CD4-positive, alpha-beta T cell treated with Interleukin-15 for 1 hour (primary cell): ENCODE measurements around the gene TRAF3IP3.

Experiments used
- DNase-seq: peaks from one replicate; pipeline ENCODE4 v3.0.0-alpha.2; 2020

The TRAF3IP3 gene

DNA sequence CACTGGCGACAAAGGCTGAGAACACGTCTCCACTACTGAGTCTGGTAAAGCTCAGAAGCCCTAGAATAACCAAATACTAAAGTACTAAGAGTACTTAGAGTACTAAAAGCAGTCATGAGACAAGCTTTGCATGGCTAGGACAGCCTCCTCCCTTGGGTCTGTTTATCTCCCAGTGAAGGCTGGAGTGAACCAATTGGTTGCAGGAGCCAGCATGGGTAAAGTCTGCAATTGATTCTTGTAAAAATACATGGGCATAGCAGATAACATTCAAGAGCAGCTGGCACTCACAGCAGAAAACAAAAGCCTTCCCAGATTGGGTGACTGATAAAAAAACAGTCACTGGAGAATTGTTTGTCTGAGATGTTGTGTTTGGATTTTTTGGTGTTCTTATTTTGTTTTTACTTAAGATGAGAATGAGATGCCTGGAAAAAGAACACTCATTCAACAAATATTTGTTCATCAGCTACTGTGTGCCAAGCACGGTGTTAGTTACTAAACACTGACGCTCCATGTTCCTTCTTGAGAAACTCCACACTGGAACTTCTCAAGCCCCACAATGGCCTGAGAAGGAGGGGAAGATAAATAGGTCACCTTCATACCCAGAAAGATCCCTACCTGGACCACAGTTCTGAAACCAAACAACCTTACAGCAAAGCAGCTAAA is 46.4 kb downstream of the TRAF3IP3 start:
- DNase-seq: no peak

DNA sequence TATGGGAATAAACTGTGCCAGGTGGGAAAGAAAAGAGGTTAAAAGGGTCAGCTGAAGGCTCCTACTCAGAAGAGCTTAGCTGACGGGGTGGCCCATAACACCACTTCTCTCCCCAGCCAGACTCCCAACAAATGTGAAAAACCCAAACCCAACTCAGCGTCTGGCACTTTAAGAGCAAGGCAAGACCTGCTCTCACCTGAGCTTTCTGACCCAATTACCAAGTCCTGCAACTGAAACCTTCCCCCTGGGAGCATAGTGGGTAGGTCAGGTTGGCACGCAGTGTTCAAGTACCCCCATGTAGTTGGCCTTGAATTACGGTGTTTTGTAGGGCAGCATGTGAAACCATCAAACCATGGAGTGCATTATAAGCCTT is 46.9 kb downstream of the TRAF3IP3 start:
- DNase-seq: no peak

DNA sequence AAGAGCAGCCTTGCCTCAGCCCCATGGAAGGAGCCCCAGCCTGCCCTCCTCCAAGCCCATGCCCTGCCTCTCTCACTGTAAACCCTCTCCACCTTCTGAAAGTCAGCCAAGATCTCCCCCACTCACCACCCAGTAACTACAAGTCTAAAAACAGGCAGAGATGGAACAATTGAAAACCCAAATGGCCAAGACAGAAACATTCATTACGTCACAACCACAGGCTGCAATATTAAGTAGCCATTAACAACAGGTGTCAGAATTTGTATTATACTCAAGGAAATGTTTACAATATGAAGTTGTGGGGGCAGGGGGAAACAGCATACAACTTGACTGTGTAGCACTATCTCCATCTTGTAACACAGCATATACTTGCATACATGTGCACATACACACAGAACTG is 47.7 kb downstream of the TRAF3IP3 start:
- no peak for DNase-seq

DNA sequence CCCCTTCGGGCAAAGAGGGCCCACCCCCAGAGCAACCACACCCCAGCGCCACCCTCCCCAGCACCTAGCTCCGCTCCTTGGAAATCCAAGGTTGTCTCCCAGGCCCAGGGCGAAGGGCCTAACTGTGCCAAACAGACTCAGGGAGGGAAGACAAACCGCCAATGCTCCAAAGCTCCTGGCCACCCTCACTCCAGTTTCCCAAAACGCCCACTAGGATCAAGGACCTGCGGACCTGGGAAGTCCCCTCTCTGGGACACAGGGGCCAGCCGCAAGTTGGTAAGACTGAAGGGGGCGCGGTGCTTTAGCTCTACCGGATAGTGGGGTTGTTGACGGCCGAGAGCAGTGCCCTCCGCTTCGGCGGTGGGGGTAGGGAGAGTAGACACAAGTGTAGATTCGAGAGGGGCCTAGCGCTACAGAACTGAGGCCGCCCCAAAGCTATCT is 49.5 kb downstream of the TRAF3IP3 start:
- DNase-seq: no peak

DNA sequence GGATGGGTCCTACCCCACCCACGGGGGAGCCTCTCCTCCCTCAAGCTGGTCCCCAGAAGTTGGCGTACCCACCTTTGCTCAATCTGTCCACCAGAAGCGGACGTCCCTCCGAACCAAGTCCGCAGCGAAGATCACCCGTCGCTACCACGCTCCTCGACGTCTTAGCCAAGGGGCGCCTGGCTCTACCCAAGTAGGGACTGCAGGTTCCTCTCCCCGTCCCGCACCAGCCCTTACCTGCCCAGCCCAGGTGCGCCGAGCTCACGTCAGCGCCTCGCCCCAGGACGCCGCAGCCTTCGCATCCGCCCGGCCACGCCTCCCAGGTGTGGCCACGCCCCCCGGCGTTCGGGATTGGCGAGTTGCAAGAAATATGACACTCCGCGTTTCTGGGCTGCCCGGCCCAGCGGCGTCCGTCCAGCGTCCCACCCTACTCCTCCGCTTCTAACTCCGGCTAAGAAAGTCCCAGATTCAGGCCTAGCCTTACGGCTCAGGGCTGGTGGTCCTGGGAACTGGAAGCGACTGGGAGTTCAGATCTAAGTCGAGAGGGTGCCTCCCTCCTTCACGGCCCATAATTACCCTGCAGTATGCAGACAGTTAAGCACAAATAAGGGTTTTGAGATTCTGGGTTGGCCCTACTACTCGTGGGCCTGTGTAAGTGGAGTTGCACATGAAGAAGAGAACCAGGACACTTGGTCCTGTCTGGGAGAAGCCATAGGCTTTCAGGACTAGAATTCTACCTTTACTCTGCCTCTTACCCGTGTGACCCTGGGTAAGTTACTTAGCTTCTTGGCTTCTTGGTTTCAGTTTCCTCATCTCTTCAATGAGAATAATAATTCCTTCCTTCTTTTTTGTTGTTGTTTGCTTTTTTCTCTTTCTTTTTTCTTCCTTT is 50.3 kb downstream of the TRAF3IP3 start, which contains the start of gene IRF6:
Gene IRF6 (minus strand): TSS at position 268 of the 886 bp plus-strand sequence. CDS start 4,729 bp downstream, outside the sequence.
- DNase-seq: peak; percentile 70

DNA sequence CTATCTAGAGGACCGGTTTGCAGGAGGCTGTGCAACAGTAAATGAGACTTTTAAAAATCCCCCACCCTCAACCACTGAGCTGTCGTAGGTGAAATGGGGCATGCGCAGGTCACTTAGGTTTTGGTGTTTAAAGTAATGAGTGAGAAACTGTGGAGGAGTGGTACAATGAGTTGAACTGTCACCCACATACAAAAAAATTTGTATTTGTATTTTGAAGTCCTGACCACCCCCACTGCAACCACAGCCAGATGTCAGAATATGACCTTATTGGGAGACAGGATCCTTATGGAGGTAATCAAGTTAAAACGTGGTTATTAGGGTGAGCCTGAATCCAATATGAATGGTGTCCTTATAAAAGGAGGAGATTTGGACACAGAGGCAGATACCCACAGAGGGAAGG is 51.7 kb downstream of the TRAF3IP3 start:
- DNase-seq: no peak

DNA sequence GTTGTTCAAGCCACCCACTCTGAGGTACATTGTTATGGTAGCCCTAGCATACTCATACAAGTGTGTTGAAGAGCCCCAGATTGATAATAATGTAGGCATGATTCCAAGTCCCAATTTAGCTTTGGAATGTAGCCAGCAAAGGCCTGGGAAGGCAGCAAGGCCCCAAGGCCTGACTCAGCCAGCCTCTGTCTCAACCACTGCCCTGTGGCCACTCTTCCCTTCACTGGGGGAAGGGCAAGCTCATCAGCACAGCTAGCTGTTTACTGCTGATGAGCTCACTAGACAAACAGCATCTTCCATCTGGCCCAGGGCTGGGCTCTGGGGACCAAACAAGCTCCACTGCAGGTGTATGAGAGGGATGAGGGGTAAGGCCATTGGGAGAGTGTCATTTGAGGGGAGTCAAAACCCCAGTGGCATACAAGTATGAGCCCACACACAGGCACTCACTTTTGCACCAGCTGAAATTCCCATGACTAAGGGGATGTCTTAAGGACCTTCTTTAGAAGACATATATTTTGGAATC is 52.3 kb downstream of the TRAF3IP3 start:
- no peak for DNase-seq

DNA sequence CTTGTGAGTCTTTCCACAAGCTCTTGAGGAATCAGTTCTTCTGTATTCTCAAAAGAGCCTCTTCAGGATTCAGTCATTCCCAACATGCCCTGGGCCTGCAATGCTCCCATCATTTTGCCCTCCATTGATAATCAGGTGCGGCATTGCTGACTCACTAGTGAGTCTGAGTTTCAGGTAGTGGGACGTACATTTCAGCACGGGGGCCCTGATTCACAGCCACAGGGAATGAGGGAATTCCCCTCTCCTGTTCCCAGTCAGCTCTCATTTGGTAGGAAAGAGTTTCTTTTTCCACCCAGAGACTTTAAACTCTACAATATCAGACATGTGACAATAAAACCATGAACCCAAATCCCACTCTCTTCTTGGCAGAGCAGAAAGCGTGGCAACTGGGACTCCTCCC is 53.8 kb downstream of the TRAF3IP3 start:
- no peak for DNase-seq

DNA sequence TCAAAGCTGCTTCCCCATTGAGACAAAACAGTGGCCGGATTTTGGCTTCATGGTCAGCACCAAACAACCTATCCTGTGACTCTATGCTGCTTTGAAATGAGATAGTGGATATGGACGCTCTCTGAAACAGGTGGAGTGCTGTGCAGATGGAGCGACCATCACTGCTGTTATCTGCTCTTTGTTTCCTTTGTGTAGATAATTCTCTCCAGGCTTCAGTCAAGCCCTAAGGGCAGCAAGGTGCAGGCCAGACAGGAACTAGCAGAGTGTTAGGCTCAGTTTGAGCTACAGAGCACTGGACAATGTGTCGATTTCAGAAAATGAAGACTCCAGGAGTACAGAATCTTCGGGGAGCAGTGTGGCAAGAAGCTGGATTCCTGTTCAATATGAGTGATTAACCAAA is 54.9 kb downstream of the TRAF3IP3 start:
- DNase-seq: no peak

DNA sequence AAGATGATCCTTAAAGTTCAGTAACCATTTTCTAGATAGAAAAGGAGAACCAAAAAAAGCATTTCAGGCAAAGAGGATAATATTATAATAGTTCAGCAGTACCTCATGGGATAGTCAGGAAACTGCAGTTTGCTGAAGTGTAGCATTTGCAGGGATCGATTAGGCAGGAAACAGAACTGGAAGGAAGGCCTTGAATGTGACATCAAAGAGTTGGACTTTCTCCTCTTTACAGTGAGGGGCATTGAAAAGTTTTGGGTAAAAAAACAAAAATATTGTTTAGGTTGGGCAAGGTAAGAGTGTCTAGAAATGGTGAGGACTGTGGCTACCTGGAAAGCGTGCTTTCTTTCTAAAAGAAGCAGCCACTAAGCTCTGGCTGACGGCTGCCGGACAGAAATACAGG is 58.0 kb downstream of the TRAF3IP3 start:
- DNase-seq: no peak

DNA sequence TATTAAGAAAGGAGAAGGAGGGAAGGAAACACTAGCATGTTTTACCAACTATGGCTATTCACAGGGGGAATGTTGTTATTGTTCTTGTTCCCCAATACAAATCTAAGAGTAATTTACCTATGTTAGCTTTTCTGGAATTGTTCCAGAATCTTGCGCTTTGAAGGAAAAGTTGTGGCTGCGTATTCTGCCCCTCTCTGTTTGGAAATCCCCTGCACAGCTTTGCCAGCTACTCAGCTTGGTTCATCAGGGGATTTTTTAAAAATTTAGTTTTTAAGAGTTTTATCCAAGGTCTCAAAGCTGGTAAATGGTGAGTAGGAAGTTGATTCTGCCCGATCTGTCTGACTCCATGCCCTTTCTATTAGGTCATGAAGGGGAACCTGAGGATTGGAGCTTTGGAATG is 59.6 kb downstream of the TRAF3IP3 start:
- no peak for DNase-seq

DNA sequence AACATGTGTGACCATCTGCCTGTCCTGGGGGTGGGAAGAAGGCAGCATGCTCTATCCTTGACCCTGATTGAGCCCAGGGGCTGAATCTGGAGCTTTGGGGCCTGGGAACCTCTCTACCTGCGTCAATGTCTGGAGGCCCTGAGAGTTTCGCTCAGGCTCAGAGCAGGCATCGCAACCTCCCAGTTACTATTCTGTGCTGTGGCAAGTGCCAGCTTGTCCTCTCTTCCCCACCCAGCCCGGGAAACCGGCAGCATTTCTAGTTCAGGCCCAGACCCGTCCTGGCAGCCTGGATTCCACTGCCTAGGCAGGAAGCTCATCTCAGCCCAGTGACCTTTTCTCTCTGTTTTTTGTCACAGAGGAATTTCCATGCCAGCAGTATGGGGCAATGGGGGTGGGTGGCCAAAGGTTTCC is 60.1 kb downstream of the TRAF3IP3 start:
- DNase-seq: no peak

DNA sequence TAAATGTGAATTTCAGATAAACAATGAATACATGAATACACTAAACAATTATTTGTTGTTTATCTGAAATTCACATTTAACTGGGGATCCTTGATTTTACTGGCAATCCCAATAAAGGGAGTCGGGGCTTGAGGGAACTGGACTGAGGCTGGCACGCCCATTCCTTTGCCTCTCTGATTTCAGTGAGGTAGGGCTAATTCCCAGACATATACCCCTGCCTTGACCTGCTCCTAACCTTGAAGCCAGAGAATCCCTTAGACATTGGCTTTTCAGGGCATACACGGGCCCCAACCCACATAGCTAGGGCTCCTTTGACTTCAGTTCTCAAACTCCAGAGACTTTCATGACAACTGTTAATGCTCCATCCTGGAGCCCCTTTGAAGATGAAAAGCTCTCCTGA is 61.1 kb downstream of the TRAF3IP3 start:
- no peak for DNase-seq

DNA sequence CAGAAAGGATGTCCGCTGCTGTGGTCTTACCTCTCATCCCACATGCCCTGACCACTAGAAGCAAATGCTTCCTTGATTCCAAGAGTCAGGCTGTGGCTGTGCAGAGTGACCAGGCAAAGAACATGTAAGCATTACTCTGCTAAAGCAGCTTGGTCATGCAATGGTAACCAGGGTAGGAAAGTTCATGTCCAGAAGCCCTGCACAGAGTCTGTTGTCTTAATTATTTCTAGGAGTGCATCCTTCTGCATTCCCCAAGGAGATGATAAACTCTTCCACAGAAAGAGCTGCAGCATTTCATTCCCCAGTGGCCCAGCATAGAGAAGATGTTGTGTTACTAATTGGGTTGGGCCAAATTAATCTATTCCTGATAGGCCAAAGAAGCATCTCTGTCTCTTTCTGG is 61.8 kb downstream of the TRAF3IP3 start:
- no peak for DNase-seq

DNA sequence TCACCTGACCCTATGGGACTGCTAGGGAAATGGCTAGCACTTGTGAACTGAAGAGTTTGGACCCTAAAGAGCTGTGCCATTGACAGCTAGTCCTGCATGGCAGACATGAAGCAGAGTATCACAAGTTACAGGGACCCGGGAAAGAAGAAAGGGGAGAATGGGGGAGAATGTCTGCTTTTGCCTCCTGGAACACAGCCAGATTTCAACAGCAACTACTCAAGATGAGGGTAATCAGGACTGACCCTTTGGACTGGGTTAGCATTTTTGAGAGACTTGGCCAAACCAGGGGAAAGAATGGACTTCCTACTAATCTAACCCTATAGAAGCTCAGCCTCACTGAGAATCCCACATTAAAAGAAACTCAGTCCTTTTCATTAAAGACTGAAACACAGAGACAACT is 63.2 kb downstream of the TRAF3IP3 start:
- DNase-seq: no peak

DNA sequence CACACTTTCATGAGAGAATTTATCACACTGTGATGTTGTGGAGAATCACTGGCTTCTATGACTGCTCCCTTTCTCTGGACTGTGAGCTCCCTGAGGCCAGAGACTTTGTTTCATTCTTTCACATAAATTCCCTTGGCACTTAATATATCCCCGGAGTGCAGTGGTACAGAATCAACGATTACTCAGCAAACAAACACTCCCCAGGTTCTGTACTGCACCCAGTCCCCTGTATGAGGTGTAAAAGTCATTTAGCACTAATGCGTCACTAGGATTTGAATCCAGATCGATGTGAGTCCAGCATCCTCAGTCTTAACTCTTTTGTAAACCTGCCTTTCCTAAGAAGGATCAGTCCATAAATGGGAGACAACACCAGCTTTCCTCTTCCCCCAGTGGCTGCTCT is 65.1 kb downstream of the TRAF3IP3 start:
- no peak for DNase-seq

DNA sequence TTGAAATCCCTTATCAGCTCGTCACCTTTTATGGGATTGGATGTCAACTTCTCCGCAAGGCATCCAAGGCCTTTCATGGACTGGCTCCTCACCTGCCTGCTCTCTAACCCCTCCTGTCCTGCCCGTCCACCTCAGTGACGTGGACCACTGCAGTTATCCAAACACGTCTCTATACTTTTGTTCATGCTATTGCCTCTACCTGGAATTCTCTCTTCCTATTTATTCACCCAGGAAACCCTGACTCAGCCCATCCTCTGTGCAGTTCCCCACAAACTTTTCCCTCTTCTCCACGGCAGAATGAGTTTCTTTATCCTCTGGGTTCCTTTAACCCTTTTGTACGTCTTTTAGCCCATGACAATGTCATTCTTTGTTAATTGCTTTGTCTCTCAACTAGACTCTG is 66.9 kb downstream of the TRAF3IP3 start:
- no peak for DNase-seq

DNA sequence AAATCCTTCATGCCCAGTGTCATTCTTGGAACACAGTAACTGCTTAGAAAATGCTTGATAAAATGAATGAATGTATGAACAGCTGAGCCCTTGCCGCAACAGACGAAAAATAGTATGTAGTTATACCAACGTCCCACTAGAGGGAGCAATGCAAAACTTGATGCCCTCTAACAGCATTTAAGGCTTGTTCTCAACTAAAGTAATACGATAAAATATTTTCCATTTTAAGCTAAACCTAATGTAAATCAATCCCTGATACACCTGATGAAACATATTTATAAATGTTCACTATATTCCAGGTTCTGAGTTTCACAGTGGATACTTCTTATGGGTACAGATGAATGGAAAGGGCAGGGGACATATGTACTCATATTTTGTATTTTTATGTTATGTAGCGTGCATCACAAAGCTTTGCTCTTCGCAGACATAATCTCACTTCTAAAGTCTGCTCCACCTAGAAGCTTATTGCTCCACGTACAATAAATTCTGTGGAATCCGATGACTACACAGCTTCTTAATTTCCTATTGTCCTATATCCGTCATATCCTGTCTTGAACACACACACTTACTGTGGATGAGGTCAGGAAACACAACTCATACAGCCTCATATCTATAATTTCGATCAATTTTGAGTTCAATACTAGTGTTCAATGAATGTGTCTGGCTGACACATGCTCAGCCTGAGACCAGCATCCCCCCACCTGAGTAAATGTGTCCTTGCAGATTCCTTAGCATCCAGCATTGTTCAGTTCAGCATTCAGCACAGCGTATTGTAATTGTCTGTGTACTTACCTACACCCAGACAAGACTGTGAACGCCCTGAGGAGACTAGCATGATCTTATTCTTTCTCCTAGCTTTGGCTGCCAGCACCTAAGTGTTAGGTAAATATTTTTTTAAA is 67.5 kb downstream of the TRAF3IP3 start:
- no peak for DNase-seq

DNA sequence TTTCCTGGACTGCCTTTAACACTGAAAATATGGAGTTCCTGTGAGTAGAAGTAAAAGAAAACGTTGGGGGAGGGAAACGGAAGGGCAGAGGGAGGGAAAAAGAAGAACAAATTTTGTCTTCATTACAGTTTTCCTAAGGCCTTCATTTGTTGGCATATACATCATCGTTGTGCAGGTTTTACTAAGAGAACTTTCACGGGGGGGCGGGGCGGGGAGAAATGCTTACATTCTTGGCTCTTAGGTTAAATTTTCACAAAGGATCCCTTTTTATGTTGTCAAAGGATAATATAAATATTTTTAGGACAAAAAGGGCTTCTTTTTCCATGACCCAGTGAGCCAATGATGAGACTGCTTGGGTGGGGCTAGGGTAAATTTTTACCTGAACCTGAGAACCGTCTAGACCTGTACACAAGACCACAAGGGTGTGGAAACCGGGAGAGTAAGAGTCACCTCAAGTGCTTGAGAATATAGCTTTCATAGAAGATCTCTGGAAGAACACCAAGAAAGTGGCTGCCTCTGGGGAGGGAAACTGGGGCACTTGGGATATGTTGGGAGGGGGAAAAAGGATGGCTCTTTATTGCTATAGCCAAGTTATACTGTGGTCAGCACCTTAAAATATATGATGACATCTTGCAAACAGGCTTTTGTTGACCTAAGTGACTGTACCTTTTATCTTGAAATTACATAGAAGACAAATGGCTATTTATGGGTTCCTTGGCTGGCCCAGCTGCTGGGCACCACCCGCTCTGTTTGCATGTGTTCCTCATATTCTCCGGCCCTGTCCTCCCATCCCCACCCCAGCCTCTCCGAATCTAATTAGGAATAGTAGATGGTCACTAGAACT is 70.0 kb downstream of the TRAF3IP3 start:
- DNase-seq: no peak

DNA sequence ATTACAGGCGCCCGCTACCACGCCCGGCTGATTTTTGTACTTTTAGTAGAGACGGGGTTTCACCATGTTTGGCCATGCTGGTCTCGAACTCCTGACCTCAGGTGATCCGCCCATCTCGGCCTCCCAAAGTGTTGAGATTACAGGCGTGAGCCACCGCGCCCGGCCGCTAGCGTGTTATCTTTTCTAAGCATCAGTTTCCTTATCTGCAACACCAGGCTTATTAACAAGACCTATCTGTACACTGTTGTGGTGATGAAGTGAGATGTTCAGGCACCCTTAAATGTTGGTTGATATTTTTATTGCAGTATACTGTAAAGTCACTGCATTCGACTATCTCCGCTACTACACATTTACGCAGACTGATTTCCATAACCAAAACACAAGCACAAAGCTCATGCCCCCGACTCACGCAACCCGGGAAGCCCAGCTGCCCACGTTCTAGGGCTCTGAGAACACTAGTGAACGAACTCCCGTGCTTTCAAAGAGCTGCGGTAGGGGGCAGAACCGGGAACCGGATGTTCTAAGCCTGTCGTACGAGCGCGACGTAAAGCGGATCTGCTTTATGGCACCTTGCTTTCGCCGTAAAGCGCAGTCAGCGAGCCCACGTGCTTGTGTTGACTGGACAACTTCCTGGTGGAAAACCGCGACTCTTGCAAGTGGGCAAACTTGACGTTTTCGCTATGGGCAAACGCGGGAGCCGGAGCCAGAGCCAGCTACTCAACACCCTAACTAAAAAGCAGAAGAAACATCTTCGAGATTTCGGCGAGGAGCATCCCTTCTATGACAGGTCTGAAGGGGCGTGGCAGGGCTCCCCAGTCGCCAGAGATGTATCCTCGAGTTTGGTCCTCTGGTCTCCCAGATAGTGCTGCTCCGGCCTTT is 71.8 kb downstream of the TRAF3IP3 start, which contains the start of gene UTP25:
Gene UTP25 (plus strand): TSS at position 589 of the 879 bp plus-strand sequence. CDS start 92 bp downstream, at position 681.
- peak; percentile 93 for DNase-seq

DNA sequence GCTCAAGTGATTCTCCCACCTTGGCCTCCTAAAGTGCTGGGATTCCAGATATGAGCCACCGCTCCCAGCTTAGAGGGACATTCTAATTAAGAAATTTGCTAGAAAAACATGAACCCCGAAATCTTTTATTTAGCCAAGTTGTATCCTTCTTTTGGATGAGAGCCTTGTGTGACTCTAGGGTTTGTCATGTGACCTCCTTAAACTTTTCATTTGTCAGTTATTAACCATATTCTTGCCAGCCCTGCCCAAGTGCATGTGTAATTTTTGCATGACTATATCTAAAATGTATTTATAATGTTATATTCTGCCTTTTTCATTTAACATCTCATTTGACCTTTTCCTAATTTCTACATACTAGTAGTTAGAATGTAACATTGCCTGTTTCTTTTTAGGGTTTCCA is 73.9 kb downstream of the TRAF3IP3 start:
- no peak for DNase-seq
